OCI-LY7 (cell line): ENCODE results near the gene KCNQ2. TPM values are rescaled to one million over a fixed set of nuclear protein-coding genes. Genes with fewer than 3 reads are reported as not detected.

Source experiments
- BruUV-seq: library from RNA; stranded (reverse); fragments of 400-500 nt; replicated peaks from 2 replicates; lab custom pipeline; 2021; lab: Mats Ljungman, UMichigan
- CTCF ChIA-PET: fragments of 300-600 bp; sonication (Branson Sonifier 250); formaldehyde crosslinking; loops from one replicate; lab custom pipeline; 2022; ENCODE audit warnings: antibody characterized with exemption; ENCODE audit not compliant: unreplicated experiment; lab: Charles Lee
- POLR2A ChIA-PET: fragments of 300-600 bp; sonication (Branson Sonifier 250); formaldehyde crosslinking; loops from one replicate; lab custom pipeline; 2022; ENCODE audit warnings: antibody characterized with exemption; lab: Charles Lee
- DNase-seq: peaks from one replicate; pipeline ENCODE4 v3.0.0-alpha.2; 2015; ENCODE audit warnings: low spot score
- H2AFZ ChIP-seq: fragments of 200-600 bp; sonication (generic), shearing (Covaris generic); 2 replicates; pipeline ENCODE4 v1.6.1; 2014; ENCODE audit warnings: mild to moderate bottlenecking, antibody characterized with exemption, low read length, moderate library complexity
- H3K27ac ChIP-seq: fragments of 200-600 bp; sonication (generic); 2 replicates; pipeline ENCODE4 v1.5.1; 2014; ENCODE audit warnings: mixed run types, low read depth, mild to moderate bottlenecking, moderate library complexity, low read length, inconsistent platforms; ENCODE audit not compliant: poor library complexity, severe bottlenecking
- H3K36me3 ChIP-seq: fragments of 200-600 bp; sonication (generic); 2 replicates; pipeline ENCODE4 v1.6.1; 2014; ENCODE audit warnings: mild to moderate bottlenecking, antibody characterized with exemption, low read length, moderate library complexity, mixed read lengths; ENCODE audit not compliant: insufficient read depth
- H3K4me1 ChIP-seq: fragments of 200-600 bp; sonication (generic); 2 replicates; pipeline ENCODE4 v1.5.1; 2014; ENCODE audit warnings: mild to moderate bottlenecking, low read length; ENCODE audit not compliant: insufficient read depth, poor library complexity, severe bottlenecking
- H3K4me2 ChIP-seq: fragments of 200-600 bp; sonication (generic); 2 replicates; pipeline ENCODE4 v1.6.1; 2014; ENCODE audit warnings: mild to moderate bottlenecking, low read length
- H3K4me3 ChIP-seq: fragments of 200-600 bp; sonication (generic); 2 replicates; pipeline ENCODE4 v1.5.1; 2014; ENCODE audit warnings: mild to moderate bottlenecking, low read depth, low read length; ENCODE audit not compliant: poor library complexity, severe bottlenecking
- H3K79me2 ChIP-seq: fragments of 200-600 bp; sonication (generic); 2 replicates; pipeline ENCODE4 v1.6.1; 2016; ENCODE audit warnings: low read depth, mild to moderate bottlenecking, low read length, moderate library complexity, mixed read lengths; ENCODE audit not compliant: insufficient read depth
- H3K9me2 ChIP-seq: fragments of 200-600 bp; sonication (generic); 2 replicates; pipeline ENCODE4 v1.6.1; 2016; ENCODE audit warnings: mild to moderate bottlenecking, low read length, mixed read lengths; ENCODE audit not compliant: insufficient read depth
- H3K9me3 ChIP-seq: fragments of 200-600 bp; sonication (generic); 2 replicates; pipeline ENCODE4 v1.6.1; 2014; ENCODE audit warnings: mild to moderate bottlenecking, mixed run types, low read length, mixed read lengths
- H4K20me1 ChIP-seq: fragments of 200-600 bp; sonication (generic); 2 replicates; pipeline ENCODE4 v1.6.1; 2014; ENCODE audit warnings: mild to moderate bottlenecking, antibody characterized with exemption, low read length, moderate library complexity, mixed read lengths; ENCODE audit not compliant: insufficient read depth
- EZH2phosphoT487 ChIP-seq: fragments of 200-600 bp; sonication (generic); IDR thresholded peaks from 2 replicates; pipeline ENCODE4 v1.6.1; 2018; ENCODE audit warnings: low read depth, borderline replicate concordance, mild to moderate bottlenecking, mixed run types, antibody characterized with exemption, low read length, moderate library complexity, mixed read lengths
- intact Hi-C: fragments of 100-400 bp; cut with micrococcal nuclease; formaldehyde crosslinking; loops from one replicate; pipeline ENCODE4 v1.10.0; 2022; ENCODE audit not compliant: unreplicated experiment
- total RNA-seq, 2 experiments: library from RNA; depleted of rRNA in 1 of 2; stranded (reverse); fragments of >200 nt in 1 of 2; shearing (Covaris generic) in 1 of 2; gene quantifications; 2 replicates each; pipeline ENCODE4 v1.2.3, GENCODE V29; 2014 to 2022
- TF ChIP-seq, protein P1 (sequence below): fragments of 200-600 bp; sonication (generic); conservative IDR thresholded peaks from 2 replicates; pipeline ENCODE4 v1.5.1; 2014; ENCODE audit warnings: mild to moderate bottlenecking, antibody characterized with exemption, low read length, moderate library complexity, mixed read lengths

The KCNQ2 gene
- total RNA-seq, 2 experiments from 2014 or later: not detected

DNA sequence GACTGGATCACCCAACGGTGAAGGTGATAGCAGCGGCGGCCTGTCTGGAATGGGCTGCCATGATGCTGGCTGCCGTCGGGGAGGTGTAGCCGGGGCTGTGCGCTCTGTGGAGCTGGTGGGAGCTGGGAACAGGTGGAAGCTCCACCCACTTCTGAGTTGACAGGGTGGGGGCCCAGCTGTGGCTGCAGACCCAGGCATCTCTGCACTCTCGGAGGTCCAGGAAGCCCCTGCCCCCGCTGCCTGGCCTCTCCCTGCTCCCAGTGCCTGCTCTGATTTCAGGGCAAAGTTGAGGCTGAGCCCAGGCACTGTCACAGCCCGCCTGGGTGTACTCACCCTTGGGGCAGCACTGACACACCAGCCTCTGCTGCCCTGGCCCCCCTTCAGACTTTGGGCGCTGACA is 93.2 kb downstream of the KCNQ2 start:
- no peak for TF ChIP-seq EZH2phosphoT487
- TF ChIP-seq, protein P1, sequence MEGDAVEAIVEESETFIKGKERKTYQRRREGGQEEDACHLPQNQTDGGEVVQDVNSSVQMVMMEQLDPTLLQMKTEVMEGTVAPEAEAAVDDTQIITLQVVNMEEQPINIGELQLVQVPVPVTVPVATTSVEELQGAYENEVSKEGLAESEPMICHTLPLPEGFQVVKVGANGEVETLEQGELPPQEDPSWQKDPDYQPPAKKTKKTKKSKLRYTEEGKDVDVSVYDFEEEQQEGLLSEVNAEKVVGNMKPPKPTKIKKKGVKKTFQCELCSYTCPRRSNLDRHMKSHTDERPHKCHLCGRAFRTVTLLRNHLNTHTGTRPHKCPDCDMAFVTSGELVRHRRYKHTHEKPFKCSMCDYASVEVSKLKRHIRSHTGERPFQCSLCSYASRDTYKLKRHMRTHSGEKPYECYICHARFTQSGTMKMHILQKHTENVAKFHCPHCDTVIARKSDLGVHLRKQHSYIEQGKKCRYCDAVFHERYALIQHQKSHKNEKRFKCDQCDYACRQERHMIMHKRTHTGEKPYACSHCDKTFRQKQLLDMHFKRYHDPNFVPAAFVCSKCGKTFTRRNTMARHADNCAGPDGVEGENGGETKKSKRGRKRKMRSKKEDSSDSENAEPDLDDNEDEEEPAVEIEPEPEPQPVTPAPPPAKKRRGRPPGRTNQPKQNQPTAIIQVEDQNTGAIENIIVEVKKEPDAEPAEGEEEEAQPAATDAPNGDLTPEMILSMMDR: no peak
- ChIA-PET CTCF (no interaction called here), POLR2A (no interaction called here)
- no peak overlapping the region for H3K27ac ChIP-seq
- no peaks in the 10 kb centered on the region for H3K9me2 ChIP-seq
- no peak overlapping the region for H3K4me2 ChIP-seq
- no peaks in the 10 kb centered on the region for H3K9me3 ChIP-seq
- DNase-seq: no peak
- no peak overlapping the region for H2AFZ ChIP-seq
- H3K4me3 ChIP-seq: no peak overlapping the region
- H3K36me3 ChIP-seq: no peaks in the 10 kb centered on the region
- BruUV-seq: no TSS peak
- H3K79me2 ChIP-seq: no peaks in the 10 kb centered on the region
- H3K4me1 ChIP-seq: no peaks in the 10 kb centered on the region
- intact Hi-C loops: no loop called here
- H4K20me1 ChIP-seq: no peaks in the 10 kb centered on the region

DNA sequence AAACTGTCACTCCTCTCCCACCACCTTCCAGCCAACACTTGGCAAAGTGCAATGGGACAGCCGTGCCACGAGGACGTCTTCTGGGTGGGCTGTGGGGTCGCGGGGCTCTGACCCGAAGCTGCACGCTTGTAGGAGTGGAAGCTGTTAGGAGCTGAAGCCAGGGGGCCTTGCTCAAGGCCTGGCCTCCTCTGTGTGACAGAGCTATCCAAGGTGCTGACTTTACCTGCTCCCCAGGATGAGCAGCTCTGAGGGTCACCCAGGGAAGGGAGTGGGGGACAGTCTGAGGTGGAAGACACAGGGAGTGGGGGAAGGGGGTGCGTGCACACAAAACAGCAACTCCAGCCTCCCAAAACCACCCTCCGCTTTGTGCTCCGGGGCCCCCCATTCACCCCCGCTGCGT is 93.8 kb downstream of the KCNQ2 start:
- no TSS peak for BruUV-seq
- intact Hi-C loops: no loop called here
- no peaks in the 10 kb centered on the region for H3K36me3 ChIP-seq
- no peak for DNase-seq
- no peaks in the 10 kb centered on the region for H4K20me1 ChIP-seq
- TF ChIP-seq, protein P1: no peak
- no peak for TF ChIP-seq EZH2phosphoT487
- ChIA-PET CTCF (no interaction called here), POLR2A (interaction anchor here (0.7 kb wide), 1 partner anchor 30 kb away, joined by 3 read pairs; no protein-coding TSS in a partner anchor)
- no peaks in the 10 kb centered on the region for H3K79me2 ChIP-seq
- no peak overlapping the region for H2AFZ ChIP-seq
- no peaks in the 10 kb centered on the region for H3K4me1 ChIP-seq
- no peaks in the 10 kb centered on the region for H3K9me2 ChIP-seq
- H3K4me2 ChIP-seq: no peak overlapping the region
- H3K4me3 ChIP-seq: no peak overlapping the region
- no peaks in the 10 kb centered on the region for H3K9me3 ChIP-seq
- no peak overlapping the region for H3K27ac ChIP-seq

DNA sequence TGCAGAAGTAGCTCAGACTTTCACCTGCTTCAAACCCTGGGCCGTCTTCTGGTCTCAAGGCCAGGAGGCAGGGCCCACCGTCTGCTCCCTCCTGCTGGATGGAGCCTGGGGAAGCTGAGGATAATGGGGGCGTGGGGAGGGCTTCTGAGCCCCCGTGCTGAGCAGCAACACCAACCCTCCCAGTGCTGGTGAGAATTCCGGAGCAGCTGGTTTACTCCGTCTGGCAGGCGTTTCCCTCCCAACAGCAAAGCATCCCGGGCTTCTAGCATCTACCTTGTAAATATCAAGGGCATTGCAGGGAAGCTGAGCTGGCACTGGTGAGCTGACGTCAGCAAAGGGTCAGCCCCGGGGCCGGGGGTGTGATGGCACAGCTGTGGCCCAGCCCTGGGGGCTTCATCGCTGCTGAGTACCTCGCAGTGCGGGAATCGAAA is 94.5 kb downstream of the KCNQ2 start:
- Histone ChIP-seq H4K20me1 (no peaks in the 10 kb centered on the region), H3K9me2 (no peaks in the 10 kb centered on the region), H3K4me2 (no peak overlapping the region), H3K4me3 (no peak overlapping the region), H2AFZ (no peak overlapping the region), H3K9me3 (no peaks in the 10 kb centered on the region), H3K27ac (no peak overlapping the region), H3K79me2 (no peaks in the 10 kb centered on the region), H3K4me1 (no peaks in the 10 kb centered on the region), H3K36me3 (no peaks in the 10 kb centered on the region)
- intact Hi-C loops: no loop called here
- BruUV-seq: no TSS peak
- TF ChIP-seq, protein P1: no peak
- TF ChIP-seq EZH2phosphoT487: no peak
- ChIA-PET CTCF (no interaction called here), POLR2A (interaction anchor here (0.7 kb wide), 1 partner anchor 30 kb away, joined by 3 read pairs; no protein-coding TSS in a partner anchor)
- DNase-seq: no peak
